GM18951 (cell line): ENCODE results near the gene GRM1.

Source experiments
- POLR2A ChIP-seq: IDR thresholded peaks from 4 replicates; pipeline ENCODE4 v1.6.1; 2011; ENCODE audit warnings: mild to moderate bottlenecking; ENCODE audit not compliant: insufficient read length, insufficient read depth; ENCODE audit errors: extremely low read depth
- in situ Hi-C: fragments of 300-500 bp; cut with MboI; formaldehyde crosslinking; loops from one replicate; pipeline ENCODE4 v1.12.0; 2022; ENCODE audit warnings: low sequenced_read_pairs, mixed read lengths, inconsistent platforms; ENCODE audit not compliant: unreplicated experiment

The GRM1 gene

GRCh38 chr6:146352163-146352562 lies 323.3 kb downstream of the GRM1 start:
- TF ChIP-seq POLR2A = no peak
- in situ Hi-C loops = no loop called here

GRCh38 chr6:146354451-146354850 lies 325.6 kb downstream of the GRM1 start:
- TF ChIP-seq POLR2A = no peak
- in situ Hi-C loops = no loop called here

DNA sequence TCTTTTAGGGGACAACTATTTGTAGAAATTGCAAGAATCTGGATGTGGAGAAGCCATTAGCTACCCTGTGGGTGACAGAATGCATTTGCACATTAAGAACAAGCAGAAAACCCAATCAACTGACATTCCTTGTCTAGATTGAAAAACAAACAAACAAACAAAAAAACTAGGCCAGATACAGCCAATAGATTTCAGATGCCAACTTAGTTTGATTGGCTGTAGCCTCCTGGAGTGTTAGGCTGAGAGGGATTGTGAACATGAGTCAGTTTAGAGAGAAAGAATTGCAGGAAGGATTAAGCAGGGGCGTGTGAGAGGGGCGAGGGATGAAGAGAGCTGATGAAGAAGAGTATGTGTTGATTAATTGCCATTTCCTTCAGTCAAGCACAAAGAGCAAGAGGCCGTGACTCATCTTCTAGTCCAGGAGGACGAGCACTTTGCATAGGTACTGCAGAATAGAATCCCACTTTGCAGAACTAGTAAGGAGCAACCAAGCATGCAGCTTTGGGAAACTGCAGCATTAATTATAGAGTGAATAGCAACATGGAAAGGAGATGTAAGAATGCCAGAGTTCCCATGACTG lies 326.7 kb downstream of the GRM1 start:
- in situ Hi-C loops = no loop called here
- TF ChIP-seq POLR2A = no peak

DNA sequence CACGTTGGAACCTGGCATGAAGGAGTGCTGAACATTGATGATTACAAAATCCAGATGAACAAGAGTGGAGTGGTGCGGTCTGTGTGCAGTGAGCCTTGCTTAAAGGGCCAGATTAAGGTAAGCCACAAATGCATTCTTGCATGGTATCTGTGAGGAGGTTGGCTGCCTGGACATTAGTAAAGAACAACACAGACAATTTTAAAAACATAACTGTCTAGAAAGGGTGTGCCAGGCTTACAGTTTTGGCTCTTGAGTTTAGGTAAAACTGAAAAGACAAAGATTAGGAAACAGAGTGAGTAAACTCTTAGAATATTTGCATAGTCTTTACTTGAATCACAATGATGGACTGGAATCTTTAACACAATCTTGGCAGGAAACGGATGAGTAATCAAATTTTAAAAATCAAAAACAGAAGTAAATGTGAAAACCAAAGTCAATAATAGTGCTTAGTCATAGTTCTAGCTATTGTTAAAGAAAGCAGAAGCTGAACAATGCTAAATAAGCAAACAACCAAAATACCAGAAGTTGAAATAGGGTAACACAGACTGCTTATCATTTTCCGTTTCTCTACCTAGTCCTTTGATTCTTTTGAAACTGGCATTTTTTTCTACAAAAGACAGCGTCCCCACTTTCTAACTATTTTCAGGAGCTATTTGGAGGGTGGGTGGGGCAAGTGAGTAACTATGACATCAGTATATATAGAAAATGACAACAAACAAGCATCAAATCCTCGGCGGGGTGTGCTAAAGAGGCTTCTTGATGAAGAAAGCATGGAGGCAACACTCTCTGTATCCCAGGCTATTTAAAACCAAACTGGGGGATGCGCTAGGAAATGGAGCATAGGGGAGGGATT lies 328.9 kb downstream of the GRM1 start:
- no peak for TF ChIP-seq POLR2A
- in situ Hi-C loops = no loop called here

DNA sequence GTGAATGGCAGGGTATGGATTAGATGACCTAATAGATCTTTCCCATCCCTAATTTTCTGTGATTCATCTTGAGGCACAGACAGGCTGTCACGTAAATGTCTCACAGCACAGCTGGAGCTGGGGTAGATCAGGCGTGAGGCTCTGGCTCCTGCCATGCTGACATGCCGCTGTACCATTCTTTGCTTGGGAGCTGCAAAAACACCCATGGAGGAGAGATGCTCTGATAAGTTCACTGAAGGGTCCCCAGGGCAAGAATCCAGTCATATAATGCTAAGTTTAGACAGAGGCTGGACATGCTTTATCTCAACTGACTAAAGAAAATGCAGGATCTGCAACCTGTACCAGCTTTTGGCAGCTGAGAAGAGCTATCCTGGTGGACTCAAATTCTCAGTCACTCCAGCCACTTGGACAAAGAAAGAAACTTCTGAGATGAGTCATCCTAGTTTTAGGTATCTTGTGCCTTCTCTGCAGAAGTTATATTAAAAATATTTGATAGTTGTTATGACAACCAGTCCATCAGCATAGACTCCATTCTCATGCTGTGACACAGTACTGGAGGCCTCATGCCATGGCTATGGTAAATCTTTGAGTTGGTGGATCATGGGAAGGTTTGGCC lies 329.7 kb downstream of the GRM1 start:
- in situ Hi-C loops = no loop called here
- no peak for TF ChIP-seq POLR2A

GRCh38 chr6:146359131-146359530 lies 330.3 kb downstream of the GRM1 start:
- in situ Hi-C loops = no loop called here
- TF ChIP-seq POLR2A = no peak

GRCh38 chr6:146361128-146361924 lies 332.5 kb downstream of the GRM1 start:
- TF ChIP-seq POLR2A = no peak
- in situ Hi-C loops = no loop called here

GRCh38 chr6:146363838-146364607 lies 335.2 kb downstream of the GRM1 start:
- in situ Hi-C loops = no loop called here
- TF ChIP-seq POLR2A = no peak

- in situ Hi-C loops = no loop called here
- TF ChIP-seq POLR2A = no peak
Observed at GRCh38 chr6:146364816-146365594, 336.1 kb downstream of the GRM1 start.

- in situ Hi-C loops = no loop called here
- TF ChIP-seq POLR2A = no peak
Observed at GRCh38 chr6:146367061-146367460, 338.2 kb downstream of the GRM1 start.

GRCh38 chr6:146369866-146370265 lies 341.0 kb downstream of the GRM1 start:
- no peak for TF ChIP-seq POLR2A
- in situ Hi-C loops = no loop called here

GRCh38 chr6:146381486-146381885 lies 352.6 kb downstream of the GRM1 start:
- TF ChIP-seq POLR2A = no peak
- in situ Hi-C loops = no loop called here

- no peak for TF ChIP-seq POLR2A
- in situ Hi-C loops = no loop called here
Observed at GRCh38 chr6:146388736-146389364, 360.0 kb downstream of the GRM1 start.
